Chondrocyte (in vitro differentiated cells): Measurements from ENCODE around the gene TMEM178A. TPM values are rescaled to one million over a fixed set of nuclear protein-coding genes. Genes with fewer than 3 reads are reported as not detected.

Experiments used
- DNase-seq: peaks from one replicate; pipeline ENCODE4 v3.0.0; 2021; ENCODE audit warnings: mixed read lengths, low spot score
- H3K27ac Mint-ChIP-seq: one replicate; pipeline ENCODE4 v1.8.0; 2021; ENCODE audit warnings: mild to moderate bottlenecking, moderate library complexity, mixed read lengths; ENCODE audit not compliant: unreplicated experiment
- H3K27me3 Mint-ChIP-seq: 2 replicates; pipeline ENCODE4 v1.8.0; 2021; ENCODE audit warnings: low read depth, mixed read lengths
- H3K36me3 Mint-ChIP-seq: 2 replicates; pipeline ENCODE4 v1.8.0; 2021; ENCODE audit warnings: low read depth, mixed read lengths
- H3K4me1 Mint-ChIP-seq: 2 replicates; pipeline ENCODE4 v1.8.0; 2021; ENCODE audit warnings: low read depth, mild to moderate bottlenecking, mixed read lengths
- H3K4me3 Mint-ChIP-seq: one replicate; pipeline ENCODE4 v1.8.0; 2021; ENCODE audit warnings: mild to moderate bottlenecking, moderate library complexity, mixed read lengths; ENCODE audit not compliant: unreplicated experiment
- H3K9me3 Mint-ChIP-seq: 2 replicates; pipeline ENCODE4 v1.8.0; 2021; ENCODE audit warnings: low read depth, mixed read lengths
- total RNA-seq: library from RNA; stranded (reverse); gene quantifications from 3 replicates; pipeline ENCODE4 v1.2.1, GENCODE V29; 2021
- TF ChIP-seq, protein P1 (sequence below): fragments of 200-600 bp; sonication (generic); IDR thresholded peaks from 2 replicates; pipeline ENCODE4 v1.5.0; 2021; ENCODE audit warnings: antibody characterized with exemption, mild to moderate bottlenecking, moderate library complexity

The TMEM178A gene
- total RNA-seq, 1 donor from 2014 or later, result 1.3 TPM

GRCh38 chr2:39739386-39739785 is 73.7 kb downstream of the TMEM178A start:
- TF ChIP-seq, protein P1, sequence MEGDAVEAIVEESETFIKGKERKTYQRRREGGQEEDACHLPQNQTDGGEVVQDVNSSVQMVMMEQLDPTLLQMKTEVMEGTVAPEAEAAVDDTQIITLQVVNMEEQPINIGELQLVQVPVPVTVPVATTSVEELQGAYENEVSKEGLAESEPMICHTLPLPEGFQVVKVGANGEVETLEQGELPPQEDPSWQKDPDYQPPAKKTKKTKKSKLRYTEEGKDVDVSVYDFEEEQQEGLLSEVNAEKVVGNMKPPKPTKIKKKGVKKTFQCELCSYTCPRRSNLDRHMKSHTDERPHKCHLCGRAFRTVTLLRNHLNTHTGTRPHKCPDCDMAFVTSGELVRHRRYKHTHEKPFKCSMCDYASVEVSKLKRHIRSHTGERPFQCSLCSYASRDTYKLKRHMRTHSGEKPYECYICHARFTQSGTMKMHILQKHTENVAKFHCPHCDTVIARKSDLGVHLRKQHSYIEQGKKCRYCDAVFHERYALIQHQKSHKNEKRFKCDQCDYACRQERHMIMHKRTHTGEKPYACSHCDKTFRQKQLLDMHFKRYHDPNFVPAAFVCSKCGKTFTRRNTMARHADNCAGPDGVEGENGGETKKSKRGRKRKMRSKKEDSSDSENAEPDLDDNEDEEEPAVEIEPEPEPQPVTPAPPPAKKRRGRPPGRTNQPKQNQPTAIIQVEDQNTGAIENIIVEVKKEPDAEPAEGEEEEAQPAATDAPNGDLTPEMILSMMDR, result no peak
- Mint-ChIP-seq H3K4me1 (peaks cover 63% of the 10 kb centered on the region), H3K27me3 (no peaks in the 10 kb centered on the region), H3K4me3 (no peak overlapping the region), H3K36me3 (peaks cover 10% of the 10 kb centered on the region), H3K9me3 (peaks cover under 1% of the 10 kb centered on the region), H3K27ac (peak overlapping the region; percentile 64)
- no peak for DNase-seq

DNA sequence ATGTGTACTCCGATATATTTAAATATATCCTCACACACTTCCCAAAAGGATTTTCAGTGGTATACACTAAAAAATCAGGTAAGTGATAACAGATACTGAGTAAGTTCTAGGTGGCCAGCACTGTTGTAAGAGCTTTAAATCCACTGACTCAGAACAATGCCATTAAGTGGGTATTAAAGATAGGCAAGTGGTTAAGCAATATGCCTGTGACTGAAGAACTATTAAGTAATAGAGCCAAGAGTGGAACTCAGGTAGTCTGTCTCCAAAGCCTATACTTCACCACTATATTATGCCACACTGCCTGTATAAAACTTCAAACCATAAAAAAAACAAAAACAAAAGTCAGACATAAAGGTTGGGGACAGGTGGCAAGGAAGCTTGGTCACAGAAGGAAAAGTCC is 76.2 kb downstream of the TMEM178A start:
- TF ChIP-seq, protein P1, result no peak
- H3K4me1 Mint-ChIP-seq, result peaks cover 38% of the 10 kb centered on the region
- no peaks in the 10 kb centered on the region for H3K9me3 Mint-ChIP-seq
- H3K27me3 Mint-ChIP-seq, result no peaks in the 10 kb centered on the region
- peaks cover 11% of the 10 kb centered on the region for H3K36me3 Mint-ChIP-seq
- DNase-seq, result no peak
- H3K4me3 Mint-ChIP-seq, result no peak overlapping the region
- no peak overlapping the region for H3K27ac Mint-ChIP-seq

GRCh38 chr2:39743269-39743776 is 77.6 kb downstream of the TMEM178A start:
- TF ChIP-seq, protein P1, result no peak
- H3K4me3 Mint-ChIP-seq, result no peak overlapping the region
- H3K4me1 Mint-ChIP-seq, result peaks cover 25% of the 10 kb centered on the region
- H3K27me3 Mint-ChIP-seq, result no peaks in the 10 kb centered on the region
- DNase-seq, result no peak
- H3K9me3 Mint-ChIP-seq, result no peaks in the 10 kb centered on the region
- H3K27ac Mint-ChIP-seq, result peak overlapping the region; percentile 90
- peaks cover 9% of the 10 kb centered on the region for H3K36me3 Mint-ChIP-seq

DNA sequence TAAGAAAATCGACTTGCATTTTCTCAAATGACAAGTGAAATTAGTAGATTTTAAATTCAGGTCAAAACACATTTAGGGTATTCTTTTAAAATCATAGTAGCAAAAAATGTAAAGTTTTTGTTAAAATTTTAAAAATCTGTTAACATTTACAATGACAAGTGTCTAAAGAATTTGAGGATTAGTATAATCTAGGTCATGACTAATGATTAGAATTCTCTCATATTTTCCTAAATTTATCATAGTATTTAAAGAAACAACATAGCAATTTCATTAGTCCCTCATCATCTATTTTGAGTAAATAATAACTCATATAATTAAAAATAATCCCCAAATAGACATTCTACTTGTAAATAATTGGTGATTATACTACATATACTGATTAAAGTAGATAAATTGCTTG is 89.7 kb downstream of the TMEM178A start:
- H3K4me3 Mint-ChIP-seq, result no peak overlapping the region
- peaks cover 51% of the 10 kb centered on the region for H3K36me3 Mint-ChIP-seq
- H3K27me3 Mint-ChIP-seq, result no peaks in the 10 kb centered on the region
- H3K9me3 Mint-ChIP-seq, result no peaks in the 10 kb centered on the region
- H3K27ac Mint-ChIP-seq, result no peak overlapping the region
- no peak for DNase-seq
- peaks cover 21% of the 10 kb centered on the region for H3K4me1 Mint-ChIP-seq
- TF ChIP-seq, protein P1, result no peak

GRCh38 chr2:39757156-39757555 is 91.4 kb downstream of the TMEM178A start:
- no peaks in the 10 kb centered on the region for H3K9me3 Mint-ChIP-seq
- peaks cover 24% of the 10 kb centered on the region for H3K4me1 Mint-ChIP-seq
- no peaks in the 10 kb centered on the region for H3K27me3 Mint-ChIP-seq
- TF ChIP-seq, protein P1, result no peak
- DNase-seq, result no peak
- no peak overlapping the region for H3K4me3 Mint-ChIP-seq
- no peak overlapping the region for H3K27ac Mint-ChIP-seq
- H3K36me3 Mint-ChIP-seq, result peaks cover 54% of the 10 kb centered on the region
